HEK293 (cell line): ENCODE results near the gene RAD23B.

Experiments
- ZNF133 ChIP-seq: fragments of 450-650 bp; formaldehyde crosslinking; IDR thresholded peaks from 2 replicates; pipeline ENCODE4 v1.5.1; 2016; ENCODE audit warnings: missing biosample characterization, missing genetic modification characterization
- ZNF146 ChIP-seq: fragments of 450-650 bp; formaldehyde crosslinking; IDR thresholded peaks from 2 replicates; pipeline ENCODE4 v1.5.1; 2016; ENCODE audit warnings: missing biosample characterization, missing genetic modification characterization
- ZNF239 ChIP-seq: fragments of 450-650 bp; formaldehyde crosslinking; IDR thresholded peaks from 2 replicates; pipeline ENCODE4 v1.5.1; 2016; ENCODE audit warnings: missing biosample characterization, missing genetic modification characterization
- ZNF335 ChIP-seq: fragments of 450-650 bp; formaldehyde crosslinking; conservative IDR thresholded peaks from 2 replicates; pipeline ENCODE4 v1.5.1; 2016; ENCODE audit warnings: missing biosample characterization, missing genetic modification characterization
- ZNF654 ChIP-seq: fragments of 450-650 bp; formaldehyde crosslinking; IDR thresholded peaks from 2 replicates; pipeline ENCODE4 v1.5.1; 2016; ENCODE audit warnings: low read depth, missing biosample characterization, missing genetic modification characterization
- TF ChIP-seq, protein P1 (sequence below): fragments of 450-650 bp; formaldehyde crosslinking; IDR thresholded peaks from 2 replicates; pipeline ENCODE4 v1.5.1; 2016; ENCODE audit warnings: missing biosample characterization, missing genetic modification characterization
- TF ChIP-seq, protein P2 (sequence below): fragments of 450-650 bp; formaldehyde crosslinking; IDR thresholded peaks from 2 replicates; pipeline ENCODE4 v1.5.1; 2016; ENCODE audit warnings: missing biosample characterization, missing genetic modification characterization
- TF ChIP-seq, protein P3 (sequence below): fragments of 450-650 bp; formaldehyde crosslinking; IDR thresholded peaks from 2 replicates; pipeline ENCODE4 v1.5.1; 2016; ENCODE audit warnings: missing biosample characterization, missing genetic modification characterization

DNA sequence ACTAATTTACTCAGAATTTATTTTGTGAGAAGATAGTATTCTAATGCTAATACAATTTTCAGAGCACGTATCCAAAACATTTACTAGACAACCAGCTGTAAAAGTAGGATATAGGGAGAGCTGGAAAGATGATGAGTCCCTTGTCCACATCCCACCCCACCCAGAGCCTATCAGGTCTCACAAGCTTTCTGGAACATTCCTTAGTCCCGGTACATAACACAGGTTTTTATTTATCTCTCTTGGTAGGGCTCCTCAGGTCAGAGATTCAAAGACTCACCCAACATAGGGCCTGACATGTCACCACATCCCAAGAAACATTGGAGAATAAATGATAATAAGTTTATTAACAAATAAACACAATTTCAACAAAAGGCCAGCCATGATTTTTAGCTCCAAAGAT lies 13.8 kb upstream of the RAD23B start:
- TF ChIP-seq, protein P1, sequence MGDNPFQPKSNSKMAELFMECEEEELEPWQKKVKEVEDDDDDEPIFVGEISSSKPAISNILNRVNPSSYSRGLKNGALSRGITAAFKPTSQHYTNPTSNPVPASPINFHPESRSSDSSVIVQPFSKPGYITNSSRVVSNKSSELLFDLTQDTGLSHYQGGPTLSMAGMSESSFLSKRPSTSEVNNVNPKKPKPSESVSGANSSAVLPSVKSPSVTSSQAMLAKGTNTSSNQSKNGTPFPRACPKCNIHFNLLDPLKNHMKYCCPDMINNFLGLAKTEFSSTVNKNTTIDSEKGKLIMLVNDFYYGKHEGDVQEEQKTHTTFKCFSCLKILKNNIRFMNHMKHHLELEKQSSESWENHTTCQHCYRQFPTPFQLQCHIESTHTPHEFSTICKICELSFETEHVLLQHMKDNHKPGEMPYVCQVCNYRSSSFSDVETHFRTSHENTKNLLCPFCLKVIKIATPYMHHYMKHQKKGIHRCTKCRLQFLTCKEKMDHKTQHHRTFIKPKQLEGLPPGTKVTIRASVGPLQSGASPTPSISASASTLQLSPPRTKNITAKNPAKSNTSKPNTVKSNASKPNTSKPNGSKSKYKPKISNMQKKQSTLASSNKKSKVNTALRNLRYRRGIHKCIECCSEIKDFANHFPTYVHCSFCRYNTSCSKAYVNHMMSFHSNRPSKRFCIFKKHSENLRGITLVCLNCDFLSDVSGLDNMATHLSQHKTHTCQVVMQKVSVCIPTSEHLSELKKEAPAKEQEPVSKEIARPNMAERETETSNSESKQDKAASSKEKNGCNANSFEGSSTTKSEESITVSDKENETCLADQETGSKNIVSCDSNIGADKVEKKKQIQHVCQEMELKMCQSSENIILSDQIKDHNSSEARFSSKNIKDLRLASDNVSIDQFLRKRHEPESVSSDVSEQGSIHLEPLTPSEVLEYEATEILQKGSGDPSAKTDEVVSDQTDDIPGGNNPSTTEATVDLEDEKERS (tag by site-specific recombination): no peak
- TF ChIP-seq, protein P2, sequence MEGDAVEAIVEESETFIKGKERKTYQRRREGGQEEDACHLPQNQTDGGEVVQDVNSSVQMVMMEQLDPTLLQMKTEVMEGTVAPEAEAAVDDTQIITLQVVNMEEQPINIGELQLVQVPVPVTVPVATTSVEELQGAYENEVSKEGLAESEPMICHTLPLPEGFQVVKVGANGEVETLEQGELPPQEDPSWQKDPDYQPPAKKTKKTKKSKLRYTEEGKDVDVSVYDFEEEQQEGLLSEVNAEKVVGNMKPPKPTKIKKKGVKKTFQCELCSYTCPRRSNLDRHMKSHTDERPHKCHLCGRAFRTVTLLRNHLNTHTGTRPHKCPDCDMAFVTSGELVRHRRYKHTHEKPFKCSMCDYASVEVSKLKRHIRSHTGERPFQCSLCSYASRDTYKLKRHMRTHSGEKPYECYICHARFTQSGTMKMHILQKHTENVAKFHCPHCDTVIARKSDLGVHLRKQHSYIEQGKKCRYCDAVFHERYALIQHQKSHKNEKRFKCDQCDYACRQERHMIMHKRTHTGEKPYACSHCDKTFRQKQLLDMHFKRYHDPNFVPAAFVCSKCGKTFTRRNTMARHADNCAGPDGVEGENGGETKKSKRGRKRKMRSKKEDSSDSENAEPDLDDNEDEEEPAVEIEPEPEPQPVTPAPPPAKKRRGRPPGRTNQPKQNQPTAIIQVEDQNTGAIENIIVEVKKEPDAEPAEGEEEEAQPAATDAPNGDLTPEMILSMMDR (tag by site-specific recombination): no peak
- TF ChIP-seq ZNF239 (no peak), ZNF146 (tag by site-specific recombination) (no peak), ZNF335 (tag by site-specific recombination) (no peak), ZNF654 (tag by site-specific recombination) (no peak), ZNF133 (no peak)
- TF ChIP-seq, protein P3, sequence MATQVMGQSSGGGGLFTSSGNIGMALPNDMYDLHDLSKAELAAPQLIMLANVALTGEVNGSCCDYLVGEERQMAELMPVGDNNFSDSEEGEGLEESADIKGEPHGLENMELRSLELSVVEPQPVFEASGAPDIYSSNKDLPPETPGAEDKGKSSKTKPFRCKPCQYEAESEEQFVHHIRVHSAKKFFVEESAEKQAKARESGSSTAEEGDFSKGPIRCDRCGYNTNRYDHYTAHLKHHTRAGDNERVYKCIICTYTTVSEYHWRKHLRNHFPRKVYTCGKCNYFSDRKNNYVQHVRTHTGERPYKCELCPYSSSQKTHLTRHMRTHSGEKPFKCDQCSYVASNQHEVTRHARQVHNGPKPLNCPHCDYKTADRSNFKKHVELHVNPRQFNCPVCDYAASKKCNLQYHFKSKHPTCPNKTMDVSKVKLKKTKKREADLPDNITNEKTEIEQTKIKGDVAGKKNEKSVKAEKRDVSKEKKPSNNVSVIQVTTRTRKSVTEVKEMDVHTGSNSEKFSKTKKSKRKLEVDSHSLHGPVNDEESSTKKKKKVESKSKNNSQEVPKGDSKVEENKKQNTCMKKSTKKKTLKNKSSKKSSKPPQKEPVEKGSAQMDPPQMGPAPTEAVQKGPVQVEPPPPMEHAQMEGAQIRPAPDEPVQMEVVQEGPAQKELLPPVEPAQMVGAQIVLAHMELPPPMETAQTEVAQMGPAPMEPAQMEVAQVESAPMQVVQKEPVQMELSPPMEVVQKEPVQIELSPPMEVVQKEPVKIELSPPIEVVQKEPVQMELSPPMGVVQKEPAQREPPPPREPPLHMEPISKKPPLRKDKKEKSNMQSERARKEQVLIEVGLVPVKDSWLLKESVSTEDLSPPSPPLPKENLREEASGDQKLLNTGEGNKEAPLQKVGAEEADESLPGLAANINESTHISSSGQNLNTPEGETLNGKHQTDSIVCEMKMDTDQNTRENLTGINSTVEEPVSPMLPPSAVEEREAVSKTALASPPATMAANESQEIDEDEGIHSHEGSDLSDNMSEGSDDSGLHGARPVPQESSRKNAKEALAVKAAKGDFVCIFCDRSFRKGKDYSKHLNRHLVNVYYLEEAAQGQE (tag by site-specific recombination): no peak
